ENCODE data around the gene MAIP1.
"Not testable (repeated sequence)": the region's sequence is repeated elsewhere in the genome, so short reads cannot be mapped to it uniquely, and the experiment has no call there.

The MAIP1 gene, protein sequence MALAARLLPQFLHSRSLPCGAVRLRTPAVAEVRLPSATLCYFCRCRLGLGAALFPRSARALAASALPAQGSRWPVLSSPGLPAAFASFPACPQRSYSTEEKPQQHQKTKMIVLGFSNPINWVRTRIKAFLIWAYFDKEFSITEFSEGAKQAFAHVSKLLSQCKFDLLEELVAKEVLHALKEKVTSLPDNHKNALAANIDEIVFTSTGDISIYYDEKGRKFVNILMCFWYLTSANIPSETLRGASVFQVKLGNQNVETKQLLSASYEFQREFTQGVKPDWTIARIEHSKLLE

DNA sequence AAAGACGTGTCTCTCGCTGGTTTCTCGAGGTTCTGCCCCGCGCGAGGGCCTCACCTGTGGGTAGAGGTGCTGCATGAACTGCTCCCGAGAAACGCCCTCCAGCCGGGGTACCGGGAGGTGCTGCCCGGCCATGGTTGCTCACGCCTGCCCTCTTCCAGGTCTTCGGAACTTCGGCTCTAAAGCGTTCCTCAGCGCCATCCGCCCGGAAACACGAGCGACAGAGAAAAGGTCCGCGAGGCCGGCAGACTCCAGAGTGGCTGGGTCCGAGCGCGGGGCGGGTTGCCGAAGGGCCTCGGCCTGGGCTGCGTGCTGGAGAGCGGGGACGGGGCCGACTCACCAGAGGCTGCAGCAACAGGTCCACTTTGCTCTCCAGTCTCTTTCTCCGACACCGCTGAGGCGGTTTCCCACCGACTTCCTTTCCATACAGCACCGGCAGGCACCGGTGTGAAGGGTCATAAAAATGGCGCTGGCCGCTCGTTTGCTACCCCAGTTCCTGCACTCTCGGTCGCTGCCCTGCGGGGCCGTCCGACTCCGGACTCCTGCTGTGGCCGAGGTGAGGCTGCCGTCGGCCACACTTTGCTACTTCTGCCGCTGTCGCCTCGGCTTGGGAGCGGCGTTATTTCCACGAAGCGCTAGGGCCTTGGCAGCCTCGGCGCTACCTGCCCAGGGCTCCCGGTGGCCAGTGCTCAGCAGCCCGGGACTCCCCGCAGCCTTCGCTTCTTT, at the start of gene MAIP1, which contains the start of gene TYW5:
TSS of gene MAIP1 (plus strand) at position 244 of the 723 bp plus-strand sequence. CDS start at position 461, 217 bp downstream.
TSS of gene TYW5 (minus strand) at position 153 of the 723 bp plus-strand sequence. CDS start at position 132, 21 bp downstream.
- peak; percentile 77 to 89 for DNase-seq

DNA sequence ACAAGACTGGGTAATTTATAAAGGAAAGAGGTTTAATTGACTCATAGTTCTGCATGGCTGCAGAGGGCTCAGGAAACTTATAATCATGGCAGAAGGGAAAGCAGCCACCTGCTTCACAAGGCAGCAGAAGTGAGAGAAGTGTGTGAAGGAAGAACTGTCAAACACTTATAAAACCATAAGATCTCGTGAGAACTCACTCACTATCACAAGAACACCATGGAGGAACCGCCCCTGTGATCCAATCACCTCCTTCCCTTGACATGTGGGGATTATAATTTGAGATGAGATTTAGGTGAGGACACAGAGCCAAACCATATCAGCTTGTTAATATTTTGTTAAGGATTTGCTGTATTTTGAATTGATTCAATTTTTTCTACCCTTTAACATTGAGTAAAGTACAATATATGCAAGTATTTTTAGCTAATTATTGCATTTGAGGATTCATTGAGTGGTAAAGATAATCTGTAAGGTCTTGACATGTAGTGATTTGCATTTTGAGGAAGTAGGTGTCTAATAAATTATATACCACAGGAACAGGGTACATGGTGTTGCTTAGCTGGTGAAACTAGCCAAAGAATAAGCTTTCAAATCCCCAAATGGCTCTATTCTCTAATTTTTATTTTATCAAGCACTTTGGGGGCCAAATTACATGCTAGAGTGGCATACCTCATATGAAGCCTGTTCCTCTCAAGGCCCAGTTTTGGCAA, 48.2 kb upstream of the MAIP1 start:
- DNase-seq, result no peak

- DNase-seq, result no peak
Observed at GRCh38 chr2:199910338-199911051, 44.9 kb upstream of the MAIP1 start.

- DNase-seq, result peak; percentile 94 to 98
Observed at GRCh38 chr2:199911052-199911876, 44.1 kb upstream of the MAIP1 start, which contains the start of gene C2orf69. C2orf69 (plus strand) TSS chr2:199911293; CDS start chr2:199911439, 146 bp downstream.

DNA sequence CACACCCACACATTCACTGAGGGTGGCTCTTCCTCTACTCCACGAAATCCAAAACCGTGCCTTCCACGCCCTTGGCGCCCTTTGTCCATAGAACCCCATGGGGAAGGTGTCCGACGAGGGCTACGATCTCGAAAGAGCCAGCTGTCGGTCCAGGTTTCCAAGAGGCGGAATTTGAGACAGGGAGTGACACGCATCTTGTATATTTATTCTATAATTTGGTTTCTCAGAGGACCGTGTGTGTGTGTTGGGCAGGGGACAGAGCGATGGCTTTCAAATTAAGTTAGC, 43.6 kb upstream of the MAIP1 start:
- no peak for DNase-seq

GRCh38 chr2:199912553-199913114, 42.7 kb upstream of the MAIP1 start:
- not testable (repeated sequence) for DNase-seq

- no peak for DNase-seq
Observed at GRCh38 chr2:199914372-199914958, 40.9 kb upstream of the MAIP1 start.

DNA sequence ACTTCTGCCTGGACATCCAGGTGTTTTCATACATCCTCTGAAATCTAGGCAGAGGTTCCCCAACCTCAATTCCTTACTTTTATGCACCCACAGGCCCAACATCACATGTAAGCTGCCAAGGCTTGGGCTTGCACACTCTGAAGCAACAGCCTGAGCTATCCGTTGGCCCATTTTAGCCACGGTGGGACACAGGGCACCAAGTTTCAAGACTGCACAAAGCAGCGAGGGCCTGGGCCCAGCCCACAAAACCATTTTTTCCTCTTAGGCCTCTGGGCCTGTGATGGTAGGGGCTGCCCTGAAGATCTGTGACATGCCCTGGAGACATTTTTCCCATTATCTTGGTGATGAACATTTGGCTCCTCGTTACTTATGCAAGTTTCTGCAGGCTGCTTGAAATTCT, 38.4 kb upstream of the MAIP1 start:
- no peak for DNase-seq

DNA sequence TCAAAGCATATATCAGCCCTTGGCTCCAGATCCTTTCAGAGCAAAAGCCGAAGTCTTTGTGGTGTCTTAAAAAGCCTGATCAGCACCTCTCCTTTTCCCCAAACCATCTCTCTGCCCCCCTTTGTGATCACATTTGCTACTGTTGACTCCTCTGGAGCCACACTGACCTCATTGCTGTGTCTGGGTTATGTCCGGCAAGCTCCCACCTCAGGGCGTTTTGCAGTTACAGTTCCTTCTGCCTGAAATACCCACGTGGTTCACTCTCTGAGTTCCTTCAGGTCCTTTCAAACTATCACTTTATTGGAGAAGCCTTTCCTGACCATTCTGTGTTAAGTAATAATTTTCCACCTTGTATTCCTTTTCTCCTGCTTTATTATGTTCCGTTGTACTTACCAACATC, 32.5 kb upstream of the MAIP1 start:
- no peak for DNase-seq

DNA sequence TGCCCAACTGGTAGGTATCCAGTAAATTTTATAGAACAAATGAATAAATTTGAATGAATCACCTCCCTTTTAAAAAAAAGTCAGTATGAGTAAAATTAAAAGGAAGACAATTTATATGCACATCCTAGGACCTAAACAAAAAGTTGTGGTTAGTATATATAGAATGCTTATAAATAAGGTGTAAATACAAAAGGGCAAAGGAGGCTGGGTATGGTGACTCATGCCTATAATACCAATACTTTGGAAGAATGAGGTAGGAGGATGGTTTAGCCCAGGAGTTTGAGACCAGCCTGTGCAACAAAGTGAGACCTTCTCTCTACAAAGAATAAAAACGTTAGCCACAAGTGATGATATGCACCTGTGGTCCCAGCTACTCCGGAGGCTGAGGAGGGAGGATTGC, 31.5 kb upstream of the MAIP1 start:
- DNase-seq, result no peak

DNA sequence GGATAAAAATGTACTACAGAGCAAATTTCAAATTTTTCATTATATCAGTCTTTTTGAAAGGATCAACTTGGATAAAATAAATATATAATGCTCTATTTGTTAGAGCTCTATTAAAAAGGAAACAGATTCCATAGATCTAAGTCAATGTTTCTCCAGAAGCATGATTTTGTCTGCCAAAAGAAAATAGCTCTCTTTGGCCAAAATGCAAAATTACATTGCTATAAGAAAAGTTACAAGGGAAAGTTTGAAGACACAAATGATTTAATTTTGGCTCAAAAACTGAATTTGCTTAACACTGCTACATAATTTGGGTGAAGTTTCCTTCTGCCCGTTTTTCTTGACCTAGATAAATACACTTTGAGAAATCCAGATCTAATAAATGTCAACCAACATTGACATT, 28.6 kb upstream of the MAIP1 start:
- no peak for DNase-seq

DNA sequence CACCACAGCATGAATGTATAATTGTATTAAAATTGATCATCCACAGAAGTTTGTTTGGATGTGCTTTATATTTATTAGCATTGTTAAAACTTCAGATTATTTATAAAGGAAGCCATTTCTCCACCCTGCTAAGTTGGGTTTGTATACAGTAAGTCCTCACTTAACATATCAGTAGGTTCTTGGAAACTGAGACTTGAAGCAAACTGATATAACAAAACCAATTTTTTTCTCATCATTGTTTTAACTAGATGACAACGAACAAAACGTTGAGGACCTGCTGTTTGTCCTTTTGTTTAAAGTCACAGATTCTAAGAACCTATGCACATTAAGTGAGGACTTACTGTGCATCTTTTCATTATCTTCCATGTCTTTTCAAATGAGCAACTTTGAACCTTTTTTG, 27.2 kb upstream of the MAIP1 start:
- DNase-seq, result no peak

DNA sequence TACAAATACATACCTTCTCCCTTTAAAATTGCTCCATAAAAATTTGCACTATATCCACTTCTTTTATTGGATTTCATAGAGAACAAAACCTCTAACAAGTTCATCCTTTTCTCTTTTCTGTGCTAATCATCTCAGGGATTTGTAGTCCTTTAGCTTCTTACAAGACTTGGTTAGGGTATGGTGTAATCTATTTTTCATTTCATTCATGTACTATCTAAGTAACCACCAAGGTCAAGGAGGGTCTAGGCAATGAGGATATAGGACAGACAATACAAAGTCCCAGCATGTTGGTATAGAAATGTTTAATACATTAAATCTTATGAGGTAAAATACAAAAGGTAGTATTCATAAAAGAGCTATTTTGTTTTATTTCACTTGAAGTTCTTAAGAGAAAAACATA, 26.8 kb upstream of the MAIP1 start:
- no peak for DNase-seq

- DNase-seq, result no peak
Observed at GRCh38 chr2:199929262-199929661, 26.1 kb upstream of the MAIP1 start.

DNA sequence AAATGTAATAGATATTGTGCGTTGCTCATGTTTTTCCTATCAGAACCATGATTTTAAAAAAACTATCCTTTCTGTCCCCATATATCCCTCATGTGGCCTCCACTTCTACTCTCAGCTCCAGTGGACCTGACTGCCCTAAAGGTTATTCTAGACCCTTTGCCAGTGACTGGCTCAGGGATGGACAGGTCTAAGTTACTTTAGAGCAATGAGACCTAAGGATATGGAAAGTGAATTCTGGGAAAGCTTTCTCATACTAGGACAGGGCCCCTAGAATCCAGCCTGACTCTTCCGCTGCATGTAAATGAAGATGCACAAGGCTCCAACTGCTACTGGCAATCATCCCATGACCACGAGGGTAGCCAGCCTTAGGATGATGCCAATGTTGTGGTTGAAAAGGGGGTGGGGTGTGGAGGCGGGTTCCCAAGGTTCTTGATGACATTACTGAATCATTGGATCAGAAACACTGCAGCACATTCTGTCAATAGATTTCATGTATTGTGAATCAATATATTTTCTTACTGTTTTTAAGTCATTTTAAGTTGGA, 23.0 kb upstream of the MAIP1 start:
- peak; percentile 82 to 83 for DNase-seq

- no peak for DNase-seq
Observed at GRCh38 chr2:199933466-199933865, 21.9 kb upstream of the MAIP1 start.

GRCh38 chr2:199936554-199936953, 18.8 kb upstream of the MAIP1 start:
- no peak for DNase-seq

- peak in 1 of 2 donors; percentile 28 for DNase-seq
Observed at GRCh38 chr2:199940373-199940772, 15.0 kb upstream of the MAIP1 start.

DNA sequence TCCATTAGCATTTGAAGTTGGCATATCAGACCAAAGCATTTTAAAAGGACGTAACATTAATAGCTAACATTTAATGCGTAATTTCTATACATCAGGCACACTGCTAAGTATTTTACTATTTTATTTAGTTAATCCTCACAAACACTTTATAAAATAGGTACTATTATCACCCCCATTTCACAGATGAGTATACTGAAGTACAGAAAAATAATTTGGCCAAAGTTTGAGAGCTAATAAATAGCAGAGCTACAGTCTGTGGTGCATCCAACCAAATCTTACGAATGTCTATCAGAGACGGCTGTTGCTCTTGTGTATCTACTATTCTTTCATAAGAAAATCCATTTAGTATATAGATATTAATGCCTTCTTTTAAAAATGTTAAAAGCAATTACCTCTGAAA, 12.0 kb upstream of the MAIP1 start:
- no peak for DNase-seq

GRCh38 chr2:199946196-199946595, 9.2 kb upstream of the MAIP1 start:
- no peak for DNase-seq

- no peak for DNase-seq
Observed at GRCh38 chr2:199946836-199947235, 8.5 kb upstream of the MAIP1 start.
